ENCODE data around the gene MAGI2. TPM values are rescaled to one million over a fixed set of nuclear protein-coding genes. Genes with fewer than 3 reads are reported as not detected.
A peak's percentile ranks its signal among the peaks of the same experiment; 100 is the strongest.
"Not testable (repeated sequence)": the region's sequence is repeated elsewhere in the genome, so short reads cannot be mapped to it uniquely, and the experiment has no call there.

Gene MAGI2
- total RNA-seq, 1 donor from 2014 or later, result 5.8 TPM

GRCh38 chr7:78523930-78524329, 929.5 kb downstream of the MAGI2 start:
- no peaks in the 10 kb centered on the region for H3K27me3 Mint-ChIP-seq (ENCODE audit: low read depth)
- no peaks in the 10 kb centered on the region for H3K36me3 Mint-ChIP-seq (ENCODE audit: low read depth)
- TF ChIP-seq CTCF (IDR thresholded peaks at IDR 0.05), result no peak
- no peaks in the 10 kb centered on the region for H3K9me3 Mint-ChIP-seq (ENCODE audit: low read depth)
- no peak overlapping the region for H3K27ac Mint-ChIP-seq (ENCODE audit: unreplicated experiment)
- H3K4me3 Mint-ChIP-seq (ENCODE audit: unreplicated experiment), result no peak overlapping the region
- no peak for DNase-seq (ENCODE audit: low spot score)
- peaks cover 2% of the 10 kb centered on the region for H3K4me1 Mint-ChIP-seq (ENCODE audit: low read depth)

GRCh38 chr7:78521961-78522360, 931.5 kb downstream of the MAGI2 start:
- Mint-ChIP-seq H3K4me3 (ENCODE audit: unreplicated experiment) (no peak overlapping the region), H3K9me3 (ENCODE audit: low read depth) (no peaks in the 10 kb centered on the region), H3K27me3 (ENCODE audit: low read depth) (no peaks in the 10 kb centered on the region), H3K27ac (ENCODE audit: unreplicated experiment) (no peak overlapping the region), H3K36me3 (ENCODE audit: low read depth) (no peaks in the 10 kb centered on the region), H3K4me1 (ENCODE audit: low read depth) (no peaks in the 10 kb centered on the region)
- DNase-seq (ENCODE audit: low spot score), result no peak
- no peak for TF ChIP-seq CTCF (IDR thresholded peaks at IDR 0.05)

- DNase-seq (ENCODE audit: low spot score), result no peak
- no peaks in the 10 kb centered on the region for H3K27me3 Mint-ChIP-seq (ENCODE audit: low read depth)
- H3K27ac Mint-ChIP-seq (ENCODE audit: unreplicated experiment), result no peak overlapping the region
- TF ChIP-seq CTCF (IDR thresholded peaks at IDR 0.05), result no peak
- H3K36me3 Mint-ChIP-seq (ENCODE audit: low read depth), result no peaks in the 10 kb centered on the region
- no peaks in the 10 kb centered on the region for H3K9me3 Mint-ChIP-seq (ENCODE audit: low read depth)
- no peaks in the 10 kb centered on the region for H3K4me1 Mint-ChIP-seq (ENCODE audit: low read depth)
- H3K4me3 Mint-ChIP-seq (ENCODE audit: unreplicated experiment), result no peak overlapping the region
These were observed 937.0 kb downstream of the MAGI2 start for GRCh38 chr7:78516450-78516849.

- TF ChIP-seq CTCF (IDR thresholded peaks at IDR 0.05), result no peak
- Mint-ChIP-seq H3K27ac (ENCODE audit: unreplicated experiment) (no peak overlapping the region), H3K4me1 (ENCODE audit: low read depth) (no peaks in the 10 kb centered on the region), H3K9me3 (ENCODE audit: low read depth) (no peaks in the 10 kb centered on the region), H3K4me3 (ENCODE audit: unreplicated experiment) (no peak overlapping the region), H3K36me3 (ENCODE audit: low read depth) (no peaks in the 10 kb centered on the region), H3K27me3 (ENCODE audit: low read depth) (no peaks in the 10 kb centered on the region)
- DNase-seq (ENCODE audit: low spot score), result no peak
These were observed 938.8 kb downstream of the MAGI2 start for GRCh38 chr7:78514634-78515033.

GRCh38 chr7:78510580-78511188, 942.8 kb downstream of the MAGI2 start:
- peak; percentile 86 for TF ChIP-seq CTCF (IDR thresholded peaks at IDR 0.05)
- Mint-ChIP-seq H3K4me1 (ENCODE audit: low read depth) (no peaks in the 10 kb centered on the region), H3K4me3 (ENCODE audit: unreplicated experiment) (no peak overlapping the region), H3K9me3 (ENCODE audit: low read depth) (no peaks in the 10 kb centered on the region), H3K27ac (ENCODE audit: unreplicated experiment) (no peak overlapping the region), H3K36me3 (ENCODE audit: low read depth) (no peaks in the 10 kb centered on the region), H3K27me3 (ENCODE audit: low read depth) (no peaks in the 10 kb centered on the region)
- no peak for DNase-seq (ENCODE audit: low spot score)

GRCh38 chr7:78503301-78503700, 950.2 kb downstream of the MAGI2 start:
- H3K27me3 Mint-ChIP-seq (ENCODE audit: low read depth); H3K36me3 Mint-ChIP-seq (ENCODE audit: low read depth); H3K4me1 Mint-ChIP-seq (ENCODE audit: low read depth); H3K27ac Mint-ChIP-seq (ENCODE audit: unreplicated experiment); DNase-seq (ENCODE audit: low spot score); H3K4me3 Mint-ChIP-seq (ENCODE audit: unreplicated experiment); H3K9me3 Mint-ChIP-seq (ENCODE audit: low read depth): not testable (repeated sequence)

Measured in chondrocyte (in vitro differentiated cells).